ENCODE measurements around the gene DYSF.

DYSF gene

GRCh38 chr2:71592181-71592711, 138.9 kb downstream of the DYSF start:
- peaks cover 11% of the 10 kb centered on the region for H3K4me1 ChIP-seq (ENCODE audit: control insufficient read depth, insufficient read depth, low read length)
- peaks cover 4 to 6% of the 10 kb centered on the region in 2 donors for H3K36me3 ChIP-seq (ENCODE audit: control insufficient read depth in 2 of 2, insufficient read depth in 2 of 2, low read length in 2 of 2)
- H3K27ac ChIP-seq (ENCODE audit: low read length): no peak overlapping the region
- H3K27me3 ChIP-seq (ENCODE audit: control insufficient read depth in 1 of 2, insufficient read depth in 2 of 2, low read length in 2 of 2): no peaks in the 10 kb centered on the region
- no peaks in the 10 kb centered on the region for H3K9me3 ChIP-seq (ENCODE audit: control insufficient read depth in 2 of 2, low read length in 2 of 2)
- no peak overlapping the region for H3K9ac ChIP-seq (ENCODE audit: low read length in 2 of 2)
- H3K4me3 ChIP-seq (ENCODE audit: low read length in 2 of 2): no peak overlapping the region

GRCh38 chr2:71595569-71595968, 142.2 kb downstream of the DYSF start:
- H3K4me1 ChIP-seq (ENCODE audit: control insufficient read depth, insufficient read depth, low read length): peaks cover 11% of the 10 kb centered on the region
- H3K27ac ChIP-seq (ENCODE audit: low read length): no peak overlapping the region

GRCh38 chr2:71596011-71596410, 142.7 kb downstream of the DYSF start:
- H3K4me3 ChIP-seq (ENCODE audit: low read length in 2 of 2): no peak overlapping the region
- no peak overlapping the region for H3K27ac ChIP-seq (ENCODE audit: low read length)
- no peaks in the 10 kb centered on the region for H3K9me3 ChIP-seq (ENCODE audit: control insufficient read depth in 2 of 2, low read length in 2 of 2)
- H3K4me1 ChIP-seq (ENCODE audit: control insufficient read depth, insufficient read depth, low read length): peaks cover 11% of the 10 kb centered on the region
- H3K36me3 ChIP-seq (ENCODE audit: control insufficient read depth in 2 of 2, insufficient read depth in 2 of 2, low read length in 2 of 2): peaks cover 5 to 7% of the 10 kb centered on the region in 2 donors
- H3K9ac ChIP-seq (ENCODE audit: low read length in 2 of 2): no peak overlapping the region
- no peaks in the 10 kb centered on the region for H3K27me3 ChIP-seq (ENCODE audit: control insufficient read depth in 1 of 2, insufficient read depth in 2 of 2, low read length in 2 of 2)

More at GRCh38 chr2:71595569-71595968, 142.2 kb downstream of the DYSF start:
- H3K4me3 ChIP-seq (ENCODE audit: low read length in 2 of 2): no peak overlapping the region
- no peak overlapping the region for H3K9ac ChIP-seq (ENCODE audit: low read length in 2 of 2)
- peaks cover 5 to 7% of the 10 kb centered on the region in 2 donors for H3K36me3 ChIP-seq (ENCODE audit: control insufficient read depth in 2 of 2, insufficient read depth in 2 of 2, low read length in 2 of 2)
- H3K9me3 ChIP-seq (ENCODE audit: control insufficient read depth in 2 of 2, low read length in 2 of 2): no peaks in the 10 kb centered on the region
- no peaks in the 10 kb centered on the region for H3K27me3 ChIP-seq (ENCODE audit: control insufficient read depth in 1 of 2, insufficient read depth in 2 of 2, low read length in 2 of 2)

GRCh38 chr2:71597756-71598155, 144.4 kb downstream of the DYSF start:
- H3K27me3 ChIP-seq (ENCODE audit: control insufficient read depth in 1 of 2, insufficient read depth in 2 of 2, low read length in 2 of 2): no peaks in the 10 kb centered on the region
- H3K4me3 ChIP-seq (ENCODE audit: low read length in 2 of 2): no peak overlapping the region
- H3K27ac ChIP-seq (ENCODE audit: low read length): no peak overlapping the region
- H3K4me1 ChIP-seq (ENCODE audit: control insufficient read depth, insufficient read depth, low read length): peaks cover 6% of the 10 kb centered on the region
- no peaks in the 10 kb centered on the region for H3K9me3 ChIP-seq (ENCODE audit: control insufficient read depth in 2 of 2, low read length in 2 of 2)
- H3K36me3 ChIP-seq (ENCODE audit: control insufficient read depth in 2 of 2, insufficient read depth in 2 of 2, low read length in 2 of 2): peaks cover 7 to 12% of the 10 kb centered on the region in 2 donors
- H3K9ac ChIP-seq (ENCODE audit: low read length in 2 of 2): no peak overlapping the region

GRCh38 chr2:71598526-71598925, 145.2 kb downstream of the DYSF start:
- Histone ChIP-seq H3K4me1 (ENCODE audit: control insufficient read depth, insufficient read depth, low read length) (peaks cover 10% of the 10 kb centered on the region), H3K36me3 (ENCODE audit: control insufficient read depth in 2 of 2, insufficient read depth in 2 of 2, low read length in 2 of 2) (peaks cover 5 to 12% of the 10 kb centered on the region in 2 donors), H3K4me3 (ENCODE audit: low read length in 2 of 2) (no peak overlapping the region), H3K27me3 (ENCODE audit: control insufficient read depth in 1 of 2, insufficient read depth in 2 of 2, low read length in 2 of 2) (no peaks in the 10 kb centered on the region), H3K9ac (ENCODE audit: low read length in 2 of 2) (no peak overlapping the region), H3K9me3 (ENCODE audit: control insufficient read depth in 2 of 2, low read length in 2 of 2) (no peaks in the 10 kb centered on the region), H3K27ac (ENCODE audit: low read length) (no peak overlapping the region)

GRCh38 chr2:71599038-71599437, 145.7 kb downstream of the DYSF start:
- H3K4me3 ChIP-seq (ENCODE audit: low read length in 2 of 2): no peak overlapping the region
- H3K27me3 ChIP-seq (ENCODE audit: control insufficient read depth in 1 of 2, insufficient read depth in 2 of 2, low read length in 2 of 2): no peaks in the 10 kb centered on the region
- H3K9me3 ChIP-seq (ENCODE audit: control insufficient read depth in 2 of 2, low read length in 2 of 2): no peaks in the 10 kb centered on the region
- peaks cover 5 to 12% of the 10 kb centered on the region in 2 donors for H3K36me3 ChIP-seq (ENCODE audit: control insufficient read depth in 2 of 2, insufficient read depth in 2 of 2, low read length in 2 of 2)
- H3K4me1 ChIP-seq (ENCODE audit: control insufficient read depth, insufficient read depth, low read length): peaks cover 11% of the 10 kb centered on the region
- H3K27ac ChIP-seq (ENCODE audit: low read length): no peak overlapping the region
- H3K9ac ChIP-seq (ENCODE audit: low read length in 2 of 2): no peak overlapping the region

GRCh38 chr2:71599646-71600236, 146.4 kb downstream of the DYSF start:
- no peaks in the 10 kb centered on the region for H3K9me3 ChIP-seq (ENCODE audit: control insufficient read depth in 2 of 2, low read length in 2 of 2)
- H3K4me3 ChIP-seq (ENCODE audit: low read length in 2 of 2): no peak overlapping the region
- peaks cover 15% of the 10 kb centered on the region for H3K4me1 ChIP-seq (ENCODE audit: control insufficient read depth, insufficient read depth, low read length)
- no peak overlapping the region for H3K27ac ChIP-seq (ENCODE audit: low read length)
- peaks cover 5 to 12% of the 10 kb centered on the region in 2 donors for H3K36me3 ChIP-seq (ENCODE audit: control insufficient read depth in 2 of 2, insufficient read depth in 2 of 2, low read length in 2 of 2)
- H3K9ac ChIP-seq (ENCODE audit: low read length in 2 of 2): no peak overlapping the region
- no peaks in the 10 kb centered on the region for H3K27me3 ChIP-seq (ENCODE audit: control insufficient read depth in 1 of 2, insufficient read depth in 2 of 2, low read length in 2 of 2)

GRCh38 chr2:71600555-71600954, 147.2 kb downstream of the DYSF start:
- Histone ChIP-seq H3K4me1 (ENCODE audit: control insufficient read depth, insufficient read depth, low read length) (peaks cover 15% of the 10 kb centered on the region), H3K9me3 (ENCODE audit: control insufficient read depth in 2 of 2, low read length in 2 of 2) (no peaks in the 10 kb centered on the region), H3K27ac (ENCODE audit: low read length) (no peak overlapping the region), H3K36me3 (ENCODE audit: control insufficient read depth in 2 of 2, insufficient read depth in 2 of 2, low read length in 2 of 2) (peaks cover 5 to 12% of the 10 kb centered on the region in 2 donors), H3K4me3 (ENCODE audit: low read length in 2 of 2) (no peak overlapping the region), H3K9ac (ENCODE audit: low read length in 2 of 2) (no peak overlapping the region), H3K27me3 (ENCODE audit: control insufficient read depth in 1 of 2, insufficient read depth in 2 of 2, low read length in 2 of 2) (no peaks in the 10 kb centered on the region)

- Histone ChIP-seq H3K4me1 (ENCODE audit: control insufficient read depth, insufficient read depth, low read length) (peaks cover 12% of the 10 kb centered on the region), H3K27me3 (ENCODE audit: control insufficient read depth in 1 of 2, insufficient read depth in 2 of 2, low read length in 2 of 2) (no peaks in the 10 kb centered on the region), H3K9ac (ENCODE audit: low read length in 2 of 2) (no peak overlapping the region), H3K27ac (ENCODE audit: low read length) (no peak overlapping the region), H3K9me3 (ENCODE audit: control insufficient read depth in 2 of 2, low read length in 2 of 2) (no peaks in the 10 kb centered on the region), H3K36me3 (ENCODE audit: control insufficient read depth in 2 of 2, insufficient read depth in 2 of 2, low read length in 2 of 2) (peaks cover 5 to 12% of the 10 kb centered on the region in 2 donors), H3K4me3 (ENCODE audit: low read length in 2 of 2) (no peak overlapping the region)
These were observed 148.1 kb downstream of the DYSF start for GRCh38 chr2:71601136-71602114.

GRCh38 chr2:71602115-71602495, 148.7 kb downstream of the DYSF start:
- Histone ChIP-seq H3K9me3 (ENCODE audit: control insufficient read depth in 2 of 2, low read length in 2 of 2) (no peaks in the 10 kb centered on the region), H3K27ac (ENCODE audit: low read length) (no peak overlapping the region), H3K27me3 (ENCODE audit: control insufficient read depth in 1 of 2, insufficient read depth in 2 of 2, low read length in 2 of 2) (no peaks in the 10 kb centered on the region), H3K9ac (ENCODE audit: low read length in 2 of 2) (no peak overlapping the region), H3K4me3 (ENCODE audit: low read length in 2 of 2) (no peak overlapping the region), H3K36me3 (ENCODE audit: control insufficient read depth in 2 of 2, insufficient read depth in 2 of 2, low read length in 2 of 2) (peaks cover 5 to 12% of the 10 kb centered on the region in 2 donors), H3K4me1 (ENCODE audit: control insufficient read depth, insufficient read depth, low read length) (peaks cover 11% of the 10 kb centered on the region)
